ENCODE results near the gene CDHR1. TPM values are rescaled to one million over a fixed set of nuclear protein-coding genes. Genes with fewer than 3 reads are reported as not detected.

Gene CDHR1
- total and polyA plus RNA-seq, 2 donors from 2014 or later: 0.47 to 1.1 TPM

DNA sequence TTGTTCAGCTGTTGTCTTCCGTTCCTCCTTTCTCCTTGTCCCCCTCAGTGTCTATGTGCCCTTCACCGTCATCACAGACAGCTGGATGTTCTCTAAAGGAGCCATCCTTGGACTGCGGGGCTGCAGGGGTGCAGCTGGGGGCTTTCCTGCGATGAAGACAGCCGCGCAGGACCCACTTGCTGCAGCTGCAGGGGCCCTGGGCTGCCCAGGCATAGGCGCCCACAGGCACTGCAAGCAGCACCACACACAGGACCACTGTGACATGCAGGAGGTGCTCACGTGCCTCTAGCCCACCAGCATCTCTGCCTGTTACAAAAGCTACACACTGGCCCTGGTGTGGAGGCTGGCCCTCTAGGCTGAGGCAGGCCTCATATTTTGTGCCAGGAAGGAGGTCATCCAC, 27.6 kb downstream of the CDHR1 start:
- Histone ChIP-seq H3K27ac (ENCODE audit: low read depth in 2 of 2, low read length in 2 of 2) (no peak overlapping the region), H3K9me3 (ENCODE audit: control insufficient read depth in 2 of 3, insufficient read depth in 1 of 3, low read length in 3 of 3) (peaks cover 0 to 3% (median 0%) of the 10 kb centered on the region in 3 donors), H3K9ac (ENCODE audit: low read length in 3 of 3) (no peak overlapping the region), H3K36me3 (ENCODE audit: control insufficient read depth in 2 of 3, insufficient read depth in 3 of 3, low read length in 3 of 3) (no peaks in the 10 kb centered on the region), H3K27me3 (ENCODE audit: control insufficient read depth, insufficient read depth, low read length) (no peaks in the 10 kb centered on the region), H3K4me3 (ENCODE audit: low read length in 3 of 3) (no peak overlapping the region), H3K4me1 (ENCODE audit: control insufficient read depth in 2 of 3, insufficient read depth in 2 of 3, low read depth in 1 of 3, low read length in 3 of 3) (no peaks in the 10 kb centered on the region)
- no peak for DNase-seq
- TF ChIP-seq, protein P1, sequence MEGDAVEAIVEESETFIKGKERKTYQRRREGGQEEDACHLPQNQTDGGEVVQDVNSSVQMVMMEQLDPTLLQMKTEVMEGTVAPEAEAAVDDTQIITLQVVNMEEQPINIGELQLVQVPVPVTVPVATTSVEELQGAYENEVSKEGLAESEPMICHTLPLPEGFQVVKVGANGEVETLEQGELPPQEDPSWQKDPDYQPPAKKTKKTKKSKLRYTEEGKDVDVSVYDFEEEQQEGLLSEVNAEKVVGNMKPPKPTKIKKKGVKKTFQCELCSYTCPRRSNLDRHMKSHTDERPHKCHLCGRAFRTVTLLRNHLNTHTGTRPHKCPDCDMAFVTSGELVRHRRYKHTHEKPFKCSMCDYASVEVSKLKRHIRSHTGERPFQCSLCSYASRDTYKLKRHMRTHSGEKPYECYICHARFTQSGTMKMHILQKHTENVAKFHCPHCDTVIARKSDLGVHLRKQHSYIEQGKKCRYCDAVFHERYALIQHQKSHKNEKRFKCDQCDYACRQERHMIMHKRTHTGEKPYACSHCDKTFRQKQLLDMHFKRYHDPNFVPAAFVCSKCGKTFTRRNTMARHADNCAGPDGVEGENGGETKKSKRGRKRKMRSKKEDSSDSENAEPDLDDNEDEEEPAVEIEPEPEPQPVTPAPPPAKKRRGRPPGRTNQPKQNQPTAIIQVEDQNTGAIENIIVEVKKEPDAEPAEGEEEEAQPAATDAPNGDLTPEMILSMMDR (IDR thresholded peaks at IDR 0.05; ENCODE audit: borderline replicate concordance, extremely low read depth, insufficient read depth): no peak
- intact Hi-C loops (cut with DNase I): no loop called here
- no peak for FAIRE-seq

DNA sequence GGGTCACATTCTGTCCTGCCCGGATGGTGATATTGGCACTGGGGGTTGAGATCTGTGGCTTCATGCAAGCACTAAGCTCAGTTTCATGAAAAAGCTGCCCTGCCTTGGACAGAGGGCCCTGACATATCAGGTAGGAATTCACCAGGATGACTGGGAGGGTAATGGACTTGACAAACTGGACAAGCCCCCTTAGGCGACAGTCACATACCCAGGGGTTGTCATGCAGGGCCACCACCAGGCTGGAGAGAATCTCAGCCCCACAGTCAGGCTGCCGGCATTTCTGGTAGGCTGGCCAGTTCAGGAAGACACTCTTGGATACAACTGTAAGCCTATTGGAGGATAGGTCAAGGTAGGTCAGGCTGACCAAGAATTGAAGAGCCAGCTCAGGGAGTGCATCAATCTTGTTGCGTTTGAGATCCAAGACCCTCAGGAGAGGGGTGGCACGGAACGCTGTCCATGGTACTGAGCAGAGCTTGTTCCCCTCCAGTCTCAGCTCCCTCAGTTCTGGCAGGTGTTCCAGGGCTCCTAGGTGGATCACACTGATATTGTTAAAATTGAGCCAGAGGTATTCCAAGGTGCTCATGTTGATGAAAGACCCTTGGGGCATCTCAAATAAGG, 30.2 kb downstream of the CDHR1 start:
- DNase-seq: peak in 3 of 5 donors; percentile 60 to 65 (median 61)

DNA sequence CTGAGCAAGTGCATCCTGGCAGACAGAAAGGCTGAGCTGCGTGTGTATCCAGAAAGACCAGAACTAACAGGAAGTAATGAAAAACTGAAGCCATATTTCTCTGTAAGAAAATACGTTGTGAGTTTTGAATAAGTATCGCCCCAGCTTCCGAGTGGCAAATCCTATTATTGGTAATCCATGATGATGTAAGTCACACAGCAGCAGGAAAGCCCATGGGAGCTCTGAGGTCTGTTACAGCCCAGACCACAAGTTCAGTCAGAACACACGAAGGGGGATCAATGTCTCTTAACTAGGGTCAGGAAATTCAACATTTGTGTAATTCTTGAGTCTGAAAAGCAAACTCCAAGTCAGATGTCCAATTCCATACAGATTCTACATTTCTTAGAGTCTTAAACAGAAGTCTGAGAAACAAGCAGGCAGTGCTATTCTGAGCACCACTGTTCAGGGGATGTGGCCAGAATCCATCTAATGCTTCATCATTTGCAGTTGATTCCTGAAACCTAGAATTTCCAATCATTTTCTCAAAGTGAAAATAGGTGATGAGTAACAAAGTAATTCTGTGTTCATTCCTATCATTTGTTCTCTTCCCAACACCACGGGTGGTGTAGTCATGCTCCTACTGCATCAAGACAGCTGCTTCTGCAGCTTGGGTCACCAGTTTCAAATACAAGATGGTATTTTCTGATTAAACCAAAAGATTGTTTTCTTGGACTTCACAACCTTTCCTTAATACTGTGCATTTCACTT, 31.3 kb downstream of the CDHR1 start, which contains the start of gene LRIT2:
Gene LRIT2 (minus strand): TSS at position 118 of the 747 bp plus-strand sequence. CDS start 24 bp downstream, at position 94.
- intact Hi-C loops (cut with DNase I): no loop called here
- FAIRE-seq (no peak), DNase-seq (no peak)
- no peak within 1 kb of the TSS for H3K4me3 ChIP-seq (ENCODE audit: low read length in 3 of 3)
- no peak within 1 kb of the TSS for H3K9ac ChIP-seq (ENCODE audit: low read length in 3 of 3)
- H3K4me1 ChIP-seq (ENCODE audit: control insufficient read depth in 2 of 3, insufficient read depth in 2 of 3, low read depth in 1 of 3, low read length in 3 of 3): no peaks in the 10 kb centered on the region
- H3K27me3 ChIP-seq (ENCODE audit: control insufficient read depth, insufficient read depth, low read length): no peaks in the 10 kb centered on the region
- no peaks in the 10 kb centered on the region for H3K9me3 ChIP-seq (ENCODE audit: control insufficient read depth in 2 of 3, insufficient read depth in 1 of 3, low read length in 3 of 3)
- TF ChIP-seq, protein P1 (IDR thresholded peaks at IDR 0.05; ENCODE audit: borderline replicate concordance, extremely low read depth, insufficient read depth): no peak
- no peaks in the 10 kb centered on the region for H3K36me3 ChIP-seq (ENCODE audit: control insufficient read depth in 2 of 3, insufficient read depth in 3 of 3, low read length in 3 of 3)
- no peak within 1 kb of the TSS for H3K27ac ChIP-seq (ENCODE audit: low read depth in 2 of 2, low read length in 2 of 2)

More for the DNA sequence above, 30.2 kb downstream of the CDHR1 start:
- H3K27me3 ChIP-seq (ENCODE audit: control insufficient read depth, insufficient read depth, low read length): no peaks in the 10 kb centered on the region
- H3K9me3 ChIP-seq (ENCODE audit: control insufficient read depth in 2 of 3, insufficient read depth in 1 of 3, low read length in 3 of 3): peaks cover 0 to under 1% (median 0%) of the 10 kb centered on the region in 3 donors
- H3K4me3 ChIP-seq (ENCODE audit: low read length in 3 of 3): no peak overlapping the region
- H3K27ac ChIP-seq (ENCODE audit: low read depth in 2 of 2, low read length in 2 of 2): no peak overlapping the region
- no peak for FAIRE-seq
- no peak overlapping the region for H3K9ac ChIP-seq (ENCODE audit: low read length in 3 of 3)
- H3K4me1 ChIP-seq (ENCODE audit: control insufficient read depth in 2 of 3, insufficient read depth in 2 of 3, low read depth in 1 of 3, low read length in 3 of 3): no peaks in the 10 kb centered on the region
- TF ChIP-seq, protein P1 (IDR thresholded peaks at IDR 0.05; ENCODE audit: borderline replicate concordance, extremely low read depth, insufficient read depth): no peak
- intact Hi-C loops (cut with DNase I): no loop called here
- H3K36me3 ChIP-seq (ENCODE audit: control insufficient read depth in 2 of 3, insufficient read depth in 3 of 3, low read length in 3 of 3): no peaks in the 10 kb centered on the region

Measured in kidney (tissue), 14 donors.